ENCODE measurements around the gene TNN. TPM values are rescaled to one million over a fixed set of nuclear protein-coding genes. Genes with fewer than 3 reads are reported as not detected.
A peak's percentile ranks its signal among the peaks of the same experiment; 100 is the strongest.

TNN gene
- total and polyA plus RNA-seq, 3 experiments from 2014 or later = not detected

GRCh38 chr1:175183586-175183985 is 116.0 kb downstream of the TNN start:
- Mint-ChIP-seq H3K27ac (peak overlapping the region in 2 of 8 donors; percentile 38 to 83), H3K27me3 (no peaks in the 10 kb centered on the region), H3K36me3 (peaks cover 9 to 77% (median 33%) of the 10 kb centered on the region in 3 donors), H3K9me3 (no peaks in the 10 kb centered on the region), H3K4me1 (peaks cover 83 to 97% (median 97%) of the 10 kb centered on the region in 3 donors), H3K4me3 (peak overlapping the region in 1 of 7 donors; percentile 23)
- H3K36me3 ChIP-seq (ENCODE audit: insufficient read depth, low read length) = peaks cover 6% of the 10 kb centered on the region
- CTCF ChIA-PET = interaction anchor here (3.4 kb wide), 1 partner anchor 29 kb away, joined by 14 read pairs; no protein-coding TSS in a partner anchor
- DNase-seq = no peak
- peaks cover 89% of the 10 kb centered on the region for H3K4me1 ChIP-seq (ENCODE audit: insufficient read depth, low read length)
- no peaks in the 10 kb centered on the region for H3K27me3 ChIP-seq (ENCODE audit: insufficient read depth, low read length, poor library complexity, severe bottlenecking)
- no peaks in the 10 kb centered on the region for H3K9me3 ChIP-seq (ENCODE audit: low read length)
- H3K4me3 ChIP-seq (ENCODE audit: low read length) = no peak overlapping the region
- POLR2A ChIA-PET = no interaction called here
- H3K27ac ChIP-seq (ENCODE audit: low read depth, low read length) = no peak overlapping the region

GRCh38 chr1:175185903-175186302 is 118.3 kb downstream of the TNN start:
- no peaks in the 10 kb centered on the region for H3K9me3 Mint-ChIP-seq
- ChIA-PET CTCF (no interaction called here), POLR2A (no interaction called here)
- Histone ChIP-seq H3K9me3 (ENCODE audit: low read length) (no peaks in the 10 kb centered on the region), H3K27me3 (ENCODE audit: insufficient read depth, low read length, poor library complexity, severe bottlenecking) (no peaks in the 10 kb centered on the region), H3K4me3 (ENCODE audit: low read length) (no peak overlapping the region), H3K36me3 (ENCODE audit: insufficient read depth, low read length) (peaks cover 6% of the 10 kb centered on the region), H3K4me1 (ENCODE audit: insufficient read depth, low read length) (peaks cover 99% of the 10 kb centered on the region), H3K27ac (ENCODE audit: low read depth, low read length) (no peak overlapping the region)
- no peaks in the 10 kb centered on the region for H3K27me3 Mint-ChIP-seq
- DNase-seq = no peak
- peak overlapping the region in 3 of 8 donors; percentile 45 to 65 (median 53) for H3K27ac Mint-ChIP-seq
- peaks cover 13 to 69% (median 29%) of the 10 kb centered on the region in 3 donors for H3K36me3 Mint-ChIP-seq
- H3K4me1 Mint-ChIP-seq = peaks cover 89 to 100% (median 99%) of the 10 kb centered on the region in 3 donors
- peak overlapping the region in 5 of 7 donors; percentile 6 to 62 (median 27) for H3K4me3 Mint-ChIP-seq

- H3K4me1 ChIP-seq (ENCODE audit: insufficient read depth, low read length) = peaks cover 98% of the 10 kb centered on the region
- Mint-ChIP-seq H3K27ac (peak overlapping the region; percentile 6 to 77 (median 55)), H3K4me1 (peaks cover 89 to 100% (median 99%) of the 10 kb centered on the region in 3 donors), H3K9me3 (no peaks in the 10 kb centered on the region), H3K27me3 (no peaks in the 10 kb centered on the region), H3K4me3 (peak overlapping the region; percentile 7 to 66 (median 30)), H3K36me3 (peaks cover 13 to 62% (median 29%) of the 10 kb centered on the region in 3 donors)
- POLR2A ChIA-PET = no interaction called here
- H3K4me3 ChIP-seq (ENCODE audit: low read length) = no peak overlapping the region
- H3K27me3 ChIP-seq (ENCODE audit: insufficient read depth, low read length, poor library complexity, severe bottlenecking) = no peaks in the 10 kb centered on the region
- peaks cover 6% of the 10 kb centered on the region for H3K36me3 ChIP-seq (ENCODE audit: insufficient read depth, low read length)
- no peaks in the 10 kb centered on the region for H3K9me3 ChIP-seq (ENCODE audit: low read length)
- DNase-seq = no peak
- CTCF ChIA-PET = interaction anchor here (0.9 to 4.4 kb wide), 5 partner anchors 14 to 131 kb away, joined by 3 to 23 read pairs (median 5); no protein-coding TSS in a partner anchor
- no peak overlapping the region for H3K27ac ChIP-seq (ENCODE audit: low read depth, low read length)
Observed at GRCh38 chr1:175186433-175187160, 119.0 kb downstream of the TNN start.

- ChIA-PET POLR2A (interaction anchor here (1.7 kb wide), 1 partner anchor 20 kb away, joined by 8 read pairs; no protein-coding TSS in a partner anchor), CTCF (interaction anchor here (1.3 to 4.4 kb wide), 6 partner anchors 15 to 129 kb away, joined by 4 to 23 read pairs (median 6); no protein-coding TSS in a partner anchor)
- Histone ChIP-seq H3K36me3 (ENCODE audit: insufficient read depth, low read length) (no peaks in the 10 kb centered on the region), H3K9me3 (ENCODE audit: low read length) (no peaks in the 10 kb centered on the region), H3K27me3 (ENCODE audit: insufficient read depth, low read length, poor library complexity, severe bottlenecking) (no peaks in the 10 kb centered on the region), H3K27ac (ENCODE audit: low read depth, low read length) (no peak overlapping the region), H3K4me1 (ENCODE audit: insufficient read depth, low read length) (peaks cover 78% of the 10 kb centered on the region), H3K4me3 (ENCODE audit: low read length) (peak overlapping the region; percentile 95)
- peak; percentile 16 to 65 (median 45) for DNase-seq
- H3K27me3 Mint-ChIP-seq = no peaks in the 10 kb centered on the region
- H3K27ac Mint-ChIP-seq = peak overlapping the region; percentile 71 to 95 (median 91)
- peaks cover 75 to 85% (median 82%) of the 10 kb centered on the region in 3 donors for H3K4me1 Mint-ChIP-seq
- H3K4me3 Mint-ChIP-seq = peak overlapping the region; percentile 88 to 99 (median 97)
- no peaks in the 10 kb centered on the region for H3K9me3 Mint-ChIP-seq
- H3K36me3 Mint-ChIP-seq = peaks cover 13 to 51% (median 21%) of the 10 kb centered on the region in 3 donors
Observed at GRCh38 chr1:175188936-175189335, 121.3 kb downstream of the TNN start.

GRCh38 chr1:175191659-175192058 is 124.0 kb downstream of the TNN start:
- H3K27ac Mint-ChIP-seq = peak overlapping the region; percentile 71 to 99 (median 94)
- ChIA-PET POLR2A (interaction anchor here (1.7 kb wide), 1 partner anchor 18 kb away, joined by 14 read pairs; no protein-coding TSS in a partner anchor), CTCF (interaction anchor here (0.7 to 4.6 kb wide), 7 partner anchors 12 to 77 kb away, joined by 3 to 18 read pairs (median 4); no protein-coding TSS in a partner anchor)
- H3K9me3 Mint-ChIP-seq = no peaks in the 10 kb centered on the region
- H3K4me3 ChIP-seq (ENCODE audit: low read length) = peak overlapping the region; percentile 95
- H3K36me3 ChIP-seq (ENCODE audit: insufficient read depth, low read length) = no peaks in the 10 kb centered on the region
- DNase-seq = peak in 2 of 5 donors; percentile 41 to 47
- H3K9me3 ChIP-seq (ENCODE audit: low read length) = no peaks in the 10 kb centered on the region
- peak overlapping the region; percentile 80 for H3K27ac ChIP-seq (ENCODE audit: low read depth, low read length)
- peaks cover 51% of the 10 kb centered on the region for H3K4me1 ChIP-seq (ENCODE audit: insufficient read depth, low read length)
- H3K4me1 Mint-ChIP-seq = peaks cover 53 to 59% (median 55%) of the 10 kb centered on the region in 3 donors
- no peaks in the 10 kb centered on the region for H3K27me3 Mint-ChIP-seq
- H3K36me3 Mint-ChIP-seq = peaks cover 10 to 26% (median 11%) of the 10 kb centered on the region in 3 donors
- H3K27me3 ChIP-seq (ENCODE audit: insufficient read depth, low read length, poor library complexity, severe bottlenecking) = no peaks in the 10 kb centered on the region
- H3K4me3 Mint-ChIP-seq = peak overlapping the region; percentile 94 to 99 (median 98)

GRCh38 chr1:175192111-175192629 is 124.5 kb downstream of the TNN start:
- no peaks in the 10 kb centered on the region for H3K36me3 ChIP-seq (ENCODE audit: insufficient read depth, low read length)
- peaks cover 5 to 21% (median 9%) of the 10 kb centered on the region in 3 donors for H3K36me3 Mint-ChIP-seq
- peak overlapping the region; percentile 71 to 99 (median 94) for H3K27ac Mint-ChIP-seq
- H3K4me1 ChIP-seq (ENCODE audit: insufficient read depth, low read length) = peaks cover 46% of the 10 kb centered on the region
- H3K9me3 Mint-ChIP-seq = no peaks in the 10 kb centered on the region
- POLR2A ChIA-PET = interaction anchor here (1.7 kb wide), 1 partner anchor 17 kb away, joined by 14 read pairs; no protein-coding TSS in a partner anchor
- H3K27me3 Mint-ChIP-seq = no peaks in the 10 kb centered on the region
- H3K4me3 ChIP-seq (ENCODE audit: low read length) = peak overlapping the region; percentile 95
- no peaks in the 10 kb centered on the region for H3K9me3 ChIP-seq (ENCODE audit: low read length)
- peak overlapping the region; percentile 80 for H3K27ac ChIP-seq (ENCODE audit: low read depth, low read length)
- DNase-seq = peak in 4 of 5 donors; percentile 15 to 56 (median 40)
- CTCF ChIA-PET = interaction anchor here (0.7 to 4.6 kb wide), 7 partner anchors 12 to 76 kb away, joined by 3 to 18 read pairs (median 4); no protein-coding TSS in a partner anchor
- H3K4me3 Mint-ChIP-seq = peak overlapping the region; percentile 94 to 99 (median 98)
- peaks cover 48 to 54% (median 50%) of the 10 kb centered on the region in 3 donors for H3K4me1 Mint-ChIP-seq
- no peaks in the 10 kb centered on the region for H3K27me3 ChIP-seq (ENCODE audit: insufficient read depth, low read length, poor library complexity, severe bottlenecking)

- CTCF ChIA-PET = interaction anchor here (1.0 to 4.6 kb wide), 7 partner anchors 10 to 125 kb away, joined by 3 to 18 read pairs (median 5); no protein-coding TSS in a partner anchor
Observed at GRCh38 chr1:175192630-175193526, 125.2 kb downstream of the TNN start, which contains the start of gene KIAA0040. KIAA0040 (minus strand) TSS chr1:175192776; CDS start chr1:175161013, 31,763 bp downstream.

More at GRCh38 chr1:175192630-175193526, 125.2 kb downstream of the TNN start, which contains the start of gene KIAA0040:
- H3K9me3 Mint-ChIP-seq = no peaks in the 10 kb centered on the region
- Histone ChIP-seq H3K27ac (ENCODE audit: low read depth, low read length) (peak within 1 kb of the TSS; percentile 80), H3K4me1 (ENCODE audit: insufficient read depth, low read length) (peaks cover 39% of the 10 kb centered on the region), H3K4me3 (ENCODE audit: low read length) (peak within 1 kb of the TSS; percentile 95), H3K36me3 (ENCODE audit: insufficient read depth, low read length) (no peaks in the 10 kb centered on the region), H3K9me3 (ENCODE audit: low read length) (no peaks in the 10 kb centered on the region), H3K27me3 (ENCODE audit: insufficient read depth, low read length, poor library complexity, severe bottlenecking) (no peaks in the 10 kb centered on the region)
- peaks cover 4 to 14% (median 4%) of the 10 kb centered on the region in 3 donors for H3K36me3 Mint-ChIP-seq
- H3K4me3 Mint-ChIP-seq = peak within 1 kb of the TSS; percentile 94 to 99 (median 98)
- POLR2A ChIA-PET = interaction anchor here (1.7 kb wide), 1 partner anchor 16 kb away, joined by 14 read pairs; no protein-coding TSS in a partner anchor
- H3K27me3 Mint-ChIP-seq = no peaks in the 10 kb centered on the region
- peak within 1 kb of the TSS; percentile 71 to 99 (median 94) for H3K27ac Mint-ChIP-seq
- H3K4me1 Mint-ChIP-seq = peaks cover 47 to 53% (median 50%) of the 10 kb centered on the region in 3 donors
- peak; percentile 50 to 68 (median 53) for DNase-seq

All from CD8-positive, alpha-beta memory T cell (primary cell).